ENCODE data around the gene CSTF1. TPM values are rescaled to one million over a fixed set of nuclear protein-coding genes. Genes with fewer than 3 reads are reported as not detected.

CSTF1 gene
- total and polyA plus RNA-seq, 2 donors (not counting 1 experiment from before 2014, with no cell fraction given) = 31.2 to 55.2 TPM

- Histone ChIP-seq H4K20me1 (ENCODE audit: control insufficient read depth, extremely low read depth, insufficient read depth, low read length) (no peaks in the 10 kb centered on the region), H3K4me1 (ENCODE audit: control insufficient read depth, extremely low read depth, insufficient read depth, low read length) (peaks cover 5% of the 10 kb centered on the region), H3K36me3 (ENCODE audit: control insufficient read depth, insufficient read depth, low read length) (peaks cover 11% of the 10 kb centered on the region), H3K27ac (ENCODE audit: insufficient read depth, low read length) (peak overlapping the region; percentile 92), H3K27me3 (ENCODE audit: control insufficient read depth, insufficient read depth, low read length) (no peaks in the 10 kb centered on the region), H3K9ac (ENCODE audit: insufficient read depth, low read length) (peak overlapping the region; percentile 79), H3K79me2 (ENCODE audit: control insufficient read depth, insufficient read depth, low read length) (peaks cover 85% of the 10 kb centered on the region), H3K4me3 (replicated peaks in 1 of 4; ENCODE audit: control extremely low read depth in 1 of 4, insufficient read depth in 1 of 4, low read depth in 3 of 4, low read length in 4 of 4) (peak overlapping the region; percentile 73 to 99 (median 93)), H2AFZ (ENCODE audit: low read length) (peak overlapping the region; percentile 92), H3K4me2 (ENCODE audit: extremely low read depth, insufficient read depth, low read length) (peak overlapping the region; percentile 95), H3K9me3 (ENCODE audit: control insufficient read depth, insufficient read depth, low read depth, low read length) (no peaks in the 10 kb centered on the region)
- TF ChIP-seq, protein P1, sequence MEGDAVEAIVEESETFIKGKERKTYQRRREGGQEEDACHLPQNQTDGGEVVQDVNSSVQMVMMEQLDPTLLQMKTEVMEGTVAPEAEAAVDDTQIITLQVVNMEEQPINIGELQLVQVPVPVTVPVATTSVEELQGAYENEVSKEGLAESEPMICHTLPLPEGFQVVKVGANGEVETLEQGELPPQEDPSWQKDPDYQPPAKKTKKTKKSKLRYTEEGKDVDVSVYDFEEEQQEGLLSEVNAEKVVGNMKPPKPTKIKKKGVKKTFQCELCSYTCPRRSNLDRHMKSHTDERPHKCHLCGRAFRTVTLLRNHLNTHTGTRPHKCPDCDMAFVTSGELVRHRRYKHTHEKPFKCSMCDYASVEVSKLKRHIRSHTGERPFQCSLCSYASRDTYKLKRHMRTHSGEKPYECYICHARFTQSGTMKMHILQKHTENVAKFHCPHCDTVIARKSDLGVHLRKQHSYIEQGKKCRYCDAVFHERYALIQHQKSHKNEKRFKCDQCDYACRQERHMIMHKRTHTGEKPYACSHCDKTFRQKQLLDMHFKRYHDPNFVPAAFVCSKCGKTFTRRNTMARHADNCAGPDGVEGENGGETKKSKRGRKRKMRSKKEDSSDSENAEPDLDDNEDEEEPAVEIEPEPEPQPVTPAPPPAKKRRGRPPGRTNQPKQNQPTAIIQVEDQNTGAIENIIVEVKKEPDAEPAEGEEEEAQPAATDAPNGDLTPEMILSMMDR (conservative IDR thresholded peaks at IDR 0.05 in 1 of 2, IDR thresholded peaks at IDR 0.05 in 1 of 2; ENCODE audit: low read depth in 1 of 2, low read length in 2 of 2) = no peak
- no peak for TF ChIP-seq EZH2 (IDR thresholded peaks at IDR 0.05; ENCODE audit: low read length, missing control alignments)
- no peak for DNase-seq (ENCODE audit: low read depth in 2 of 2)
Observed at GRCh38 chr20:56391037-56391436, 1.4 kb upstream of the CSTF1 start.

GRCh38 chr20:56391596-56392131 lies 781 bp upstream of the CSTF1 start:
- Histone ChIP-seq H3K36me3 (ENCODE audit: control insufficient read depth, insufficient read depth, low read length) (peaks cover 9% of the 10 kb centered on the region), H3K27ac (ENCODE audit: insufficient read depth, low read length) (peak overlapping the region; percentile 92)

GRCh38 chr20:56392881-56393482 lies 537 bp downstream of the CSTF1 start:
- Histone ChIP-seq H3K4me1 (ENCODE audit: control insufficient read depth, extremely low read depth, insufficient read depth, low read length) (peaks cover 5% of the 10 kb centered on the region), H3K4me3 (replicated peaks in 1 of 4; ENCODE audit: control extremely low read depth in 1 of 4, insufficient read depth in 1 of 4, low read depth in 3 of 4, low read length in 4 of 4) (peak overlapping the region; percentile 73 to 99 (median 93)), H3K9me3 (ENCODE audit: control insufficient read depth, insufficient read depth, low read depth, low read length) (no peaks in the 10 kb centered on the region), H3K79me2 (ENCODE audit: control insufficient read depth, insufficient read depth, low read length) (peaks cover 70% of the 10 kb centered on the region), H3K4me2 (ENCODE audit: extremely low read depth, insufficient read depth, low read length) (peak overlapping the region; percentile 88), H3K27ac (ENCODE audit: insufficient read depth, low read length) (peak overlapping the region; percentile 92), H4K20me1 (ENCODE audit: control insufficient read depth, extremely low read depth, insufficient read depth, low read length) (no peaks in the 10 kb centered on the region), H3K9ac (ENCODE audit: insufficient read depth, low read length) (peak overlapping the region; percentile 85), H3K27me3 (ENCODE audit: control insufficient read depth, insufficient read depth, low read length) (no peaks in the 10 kb centered on the region), H3K36me3 (ENCODE audit: control insufficient read depth, insufficient read depth, low read length) (peaks cover 17% of the 10 kb centered on the region), H2AFZ (ENCODE audit: low read length) (peak overlapping the region; percentile 75)
- TF ChIP-seq, protein P1 (conservative IDR thresholded peaks at IDR 0.05 in 1 of 2, IDR thresholded peaks at IDR 0.05 in 1 of 2; ENCODE audit: low read depth in 1 of 2, low read length in 2 of 2) = no peak
- TF ChIP-seq EZH2 (IDR thresholded peaks at IDR 0.05; ENCODE audit: low read length, missing control alignments) = no peak
- DNase-seq (ENCODE audit: low read depth in 2 of 2) = no peak

More at GRCh38 chr20:56391596-56392131, 781 bp upstream of the CSTF1 start:
- H3K27me3 ChIP-seq (ENCODE audit: control insufficient read depth, insufficient read depth, low read length) = no peaks in the 10 kb centered on the region
- no peak for TF ChIP-seq EZH2 (IDR thresholded peaks at IDR 0.05; ENCODE audit: low read length, missing control alignments)
- TF ChIP-seq, protein P1 (conservative IDR thresholded peaks at IDR 0.05 in 1 of 2, IDR thresholded peaks at IDR 0.05 in 1 of 2; ENCODE audit: low read depth in 1 of 2, low read length in 2 of 2) = no peak
- H3K4me1 ChIP-seq (ENCODE audit: control insufficient read depth, extremely low read depth, insufficient read depth, low read length) = peaks cover 5% of the 10 kb centered on the region
- no peaks in the 10 kb centered on the region for H4K20me1 ChIP-seq (ENCODE audit: control insufficient read depth, extremely low read depth, insufficient read depth, low read length)
- peak overlapping the region; percentile 79 for H3K9ac ChIP-seq (ENCODE audit: insufficient read depth, low read length)
- peak overlapping the region; percentile 73 to 99 (median 93) for H3K4me3 ChIP-seq (replicated peaks in 1 of 4; ENCODE audit: control extremely low read depth in 1 of 4, insufficient read depth in 1 of 4, low read depth in 3 of 4, low read length in 4 of 4)
- H3K9me3 ChIP-seq (ENCODE audit: control insufficient read depth, insufficient read depth, low read depth, low read length) = no peaks in the 10 kb centered on the region
- DNase-seq (ENCODE audit: low read depth in 2 of 2) = peak in 1 of 2 donors; percentile 18
- peak overlapping the region; percentile 95 for H3K4me2 ChIP-seq (ENCODE audit: extremely low read depth, insufficient read depth, low read length)
- H3K79me2 ChIP-seq (ENCODE audit: control insufficient read depth, insufficient read depth, low read length) = peaks cover 79% of the 10 kb centered on the region
- peak overlapping the region; percentile 92 for H2AFZ ChIP-seq (ENCODE audit: low read length)
